NCI-H2227 (cell line): ENCODE data around the gene PDS5B.
A peak's percentile ranks its signal among the peaks of the same experiment; 100 is the strongest.
"Not testable (repeated sequence)": the region's sequence is repeated elsewhere in the genome, so short reads cannot be mapped to it uniquely, and the experiment has no call there.

Source experiments
- DNase-seq: peaks from one replicate; lab custom pipeline; 2025; ENCODE audit not compliant: unreplicated experiment; lab: John Stamatoyannopoulos, UW

Gene PDS5B

GRCh38 chr13:32790731-32791130 lies 204.5 kb downstream of the PDS5B start:
- no peak for DNase-seq

- DNase-seq: no peak
Measured at GRCh38 chr13:32791545-32792172, 205.4 kb downstream of the PDS5B start.

DNA sequence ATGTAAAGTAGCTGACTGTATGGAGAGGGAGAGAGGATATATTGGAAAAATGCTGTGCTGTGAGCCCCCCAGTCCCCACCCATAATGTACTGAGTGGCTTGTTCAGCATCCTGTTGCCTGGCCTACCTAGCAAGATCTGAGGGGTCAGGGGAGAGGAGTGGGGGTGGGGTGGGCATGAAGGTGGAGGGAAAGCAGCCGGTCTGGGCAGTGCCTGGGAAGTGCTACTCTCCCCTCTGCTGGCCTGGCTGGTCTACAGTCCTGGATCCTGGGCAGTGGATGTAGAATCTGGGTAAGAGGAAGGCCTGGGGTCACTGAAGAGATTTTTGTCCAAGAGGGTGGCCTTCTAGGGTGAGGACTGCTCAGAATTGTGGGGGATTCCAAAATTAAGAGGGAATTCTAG lies 210.5 kb downstream of the PDS5B start:
- no peak for DNase-seq

DNA sequence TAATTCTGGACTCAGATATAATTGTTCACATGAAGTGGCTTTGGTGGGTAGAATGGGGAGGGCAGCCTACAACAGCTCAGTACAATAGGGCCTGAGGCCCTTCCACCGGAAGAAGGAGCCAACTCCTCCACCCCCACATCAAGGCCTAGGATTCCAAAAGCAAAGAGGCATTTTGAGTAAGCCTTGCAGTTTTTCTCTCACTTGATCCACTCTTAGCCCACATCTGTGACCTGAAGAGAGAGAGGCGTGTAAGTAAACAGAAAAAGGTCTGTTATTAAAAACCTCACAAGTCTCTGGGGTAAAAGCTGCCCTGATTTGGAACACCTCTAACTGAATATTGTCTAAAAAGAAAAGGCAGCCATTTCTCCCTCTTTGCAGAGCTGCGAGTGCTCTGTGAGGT lies 215.9 kb downstream of the PDS5B start:
- no peak for DNase-seq

DNA sequence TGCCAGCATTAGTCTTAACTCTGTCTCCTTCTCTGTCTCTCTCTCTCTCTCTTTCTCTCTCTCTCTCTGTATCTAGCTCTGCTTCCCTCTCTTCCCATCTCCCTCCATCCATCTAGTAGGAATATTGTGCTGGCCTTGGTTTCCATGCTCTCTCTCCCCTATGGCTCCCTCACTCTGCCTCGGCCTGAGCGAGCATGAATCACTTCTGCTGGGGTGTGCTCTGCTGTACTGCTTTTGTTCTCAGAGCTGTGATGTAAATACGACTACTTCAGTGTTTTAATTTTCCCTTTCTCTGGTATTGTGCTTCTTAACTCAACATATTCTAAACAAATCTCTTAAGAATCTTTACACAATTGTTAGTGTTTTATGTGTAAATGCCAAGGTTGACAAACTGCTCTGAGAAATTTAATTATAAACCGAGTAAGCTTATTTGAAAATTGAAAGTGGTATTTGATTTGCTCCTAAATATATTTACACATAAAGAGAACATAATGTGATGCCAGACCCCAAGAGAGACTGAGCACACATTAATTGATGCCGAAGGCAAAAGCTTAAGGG lies 218.5 kb downstream of the PDS5B start:
- DNase-seq: no peak

- DNase-seq: no peak
Measured at GRCh38 chr13:32811297-32811800, 225.1 kb downstream of the PDS5B start.

- DNase-seq: no peak
Measured at GRCh38 chr13:32821149-32821688, 235.0 kb downstream of the PDS5B start.

DNA sequence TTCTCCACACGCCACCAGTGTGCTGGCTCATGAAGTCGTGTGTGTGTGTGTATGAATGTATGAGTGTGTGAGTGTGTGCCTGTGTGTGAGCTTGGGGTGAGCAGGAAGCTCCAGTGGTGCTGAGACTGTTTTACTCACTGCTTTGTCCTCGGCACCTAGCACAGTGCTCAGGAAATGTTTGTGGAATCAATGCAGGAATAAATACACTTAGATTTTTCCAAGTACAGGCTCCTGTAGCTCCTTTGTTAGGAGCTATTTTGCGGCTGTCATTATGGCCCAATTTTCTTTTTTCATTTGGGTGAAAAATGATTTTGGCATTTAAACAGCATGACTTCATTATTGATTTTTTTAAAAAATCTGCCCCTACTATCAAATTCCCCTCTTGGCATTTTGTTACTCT lies 236.5 kb downstream of the PDS5B start:
- DNase-seq: peak; percentile 46

DNA sequence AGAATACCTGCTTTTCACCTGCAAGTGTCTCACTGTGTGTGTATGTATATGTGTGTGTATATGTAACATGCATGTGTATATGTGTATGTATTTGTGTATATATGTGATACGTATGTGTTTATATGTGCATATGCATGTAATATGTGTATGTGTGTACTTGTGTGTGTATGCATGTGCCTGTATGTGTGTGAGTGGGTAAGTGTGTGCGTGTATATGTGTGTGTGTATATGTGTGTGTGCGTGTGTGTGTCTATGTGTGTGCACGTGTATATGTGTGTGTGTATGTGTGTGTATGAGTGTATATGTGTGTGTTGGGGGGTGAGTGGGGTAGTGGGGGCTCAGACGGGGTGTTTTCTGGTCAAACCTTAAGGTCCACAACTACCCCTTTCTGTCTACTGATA lies 237.3 kb downstream of the PDS5B start:
- no peak for DNase-seq

- peak; percentile 12 for DNase-seq
Measured at GRCh38 chr13:32824061-32824460, 237.8 kb downstream of the PDS5B start.

DNA sequence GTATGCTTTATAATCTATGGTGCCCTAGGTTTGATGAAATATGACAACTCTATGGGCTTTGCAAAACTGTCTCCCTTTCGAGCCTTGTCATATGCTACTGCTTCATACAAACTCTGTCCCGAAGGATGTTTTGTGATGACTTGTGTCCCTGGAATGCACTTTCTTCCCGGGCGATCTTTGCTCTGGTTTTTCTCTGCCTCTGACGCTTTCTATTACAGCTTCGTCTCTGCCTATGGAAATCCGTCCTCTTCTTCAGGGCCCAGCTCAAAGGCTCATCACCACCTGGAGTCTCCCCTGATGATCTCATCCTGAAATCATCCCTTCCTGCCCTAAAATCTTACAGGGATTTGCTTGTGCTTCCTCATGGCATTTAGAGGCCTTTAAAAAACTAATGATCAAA lies 238.4 kb downstream of the PDS5B start:
- peak; percentile 11 for DNase-seq

- DNase-seq: no peak
Measured at GRCh38 chr13:32825481-32825880, 239.2 kb downstream of the PDS5B start.

DNA sequence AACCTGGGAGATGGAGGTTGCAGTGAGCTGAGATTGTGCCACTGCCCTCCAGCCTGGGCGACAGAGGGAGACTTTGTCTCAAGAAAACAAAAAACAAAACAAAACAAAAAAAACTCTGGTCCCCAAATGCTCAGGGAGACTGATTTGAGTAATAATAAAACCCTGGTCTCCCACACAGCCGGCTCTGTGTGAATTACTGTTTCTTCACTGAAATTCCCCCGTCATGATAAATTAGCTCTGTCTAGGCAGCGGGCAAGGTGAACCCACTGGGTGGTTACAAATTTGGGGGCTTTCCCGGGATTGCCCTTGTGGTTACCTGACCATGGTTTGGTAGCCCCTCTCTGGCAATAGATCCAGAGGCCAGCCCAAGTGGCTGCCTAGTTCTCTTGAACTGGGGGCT lies 240.1 kb downstream of the PDS5B start:
- DNase-seq: not testable (repeated sequence)
